C4-2B (cell line): ENCODE results near the gene GPR158.

Source experiments
- CTCF ChIP-seq: fragments of 450-650 bp; conservative IDR thresholded peaks from 2 replicates; pipeline ENCODE4 v1.5.1; 2017; ENCODE audit warnings: mild to moderate bottlenecking
- ZFX ChIP-seq: fragments of 450-650 bp; IDR thresholded peaks from 2 replicates; pipeline ENCODE4 v1.6.1; 2017

- TF ChIP-seq CTCF, result no peak
- no peak for TF ChIP-seq ZFX
These were observed 182.5 kb downstream of the GPR158 start for GRCh38 chr10:25357269-25357668.
